ENCODE results near the gene CCP110. TPM values are rescaled to one million over a fixed set of nuclear protein-coding genes. Genes with fewer than 3 reads are reported as not detected.

Gene CCP110, protein sequence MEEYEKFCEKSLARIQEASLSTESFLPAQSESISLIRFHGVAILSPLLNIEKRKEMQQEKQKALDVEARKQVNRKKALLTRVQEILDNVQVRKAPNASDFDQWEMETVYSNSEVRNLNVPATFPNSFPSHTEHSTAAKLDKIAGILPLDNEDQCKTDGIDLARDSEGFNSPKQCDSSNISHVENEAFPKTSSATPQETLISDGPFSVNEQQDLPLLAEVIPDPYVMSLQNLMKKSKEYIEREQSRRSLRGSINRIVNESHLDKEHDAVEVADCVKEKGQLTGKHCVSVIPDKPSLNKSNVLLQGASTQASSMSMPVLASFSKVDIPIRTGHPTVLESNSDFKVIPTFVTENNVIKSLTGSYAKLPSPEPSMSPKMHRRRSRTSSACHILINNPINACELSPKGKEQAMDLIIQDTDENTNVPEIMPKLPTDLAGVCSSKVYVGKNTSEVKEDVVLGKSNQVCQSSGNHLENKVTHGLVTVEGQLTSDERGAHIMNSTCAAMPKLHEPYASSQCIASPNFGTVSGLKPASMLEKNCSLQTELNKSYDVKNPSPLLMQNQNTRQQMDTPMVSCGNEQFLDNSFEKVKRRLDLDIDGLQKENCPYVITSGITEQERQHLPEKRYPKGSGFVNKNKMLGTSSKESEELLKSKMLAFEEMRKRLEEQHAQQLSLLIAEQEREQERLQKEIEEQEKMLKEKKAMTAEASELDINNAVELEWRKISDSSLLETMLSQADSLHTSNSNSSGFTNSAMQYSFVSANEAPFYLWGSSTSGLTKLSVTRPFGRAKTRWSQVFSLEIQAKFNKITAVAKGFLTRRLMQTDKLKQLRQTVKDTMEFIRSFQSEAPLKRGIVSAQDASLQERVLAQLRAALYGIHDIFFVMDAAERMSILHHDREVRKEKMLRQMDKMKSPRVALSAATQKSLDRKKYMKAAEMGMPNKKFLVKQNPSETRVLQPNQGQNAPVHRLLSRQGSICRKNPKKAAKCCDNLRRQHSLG
- total RNA-seq = 8.0 and 10.0 TPM in 2 replicates
- 3.9 TPM for polyA plus RNA-seq (2012)

DNA sequence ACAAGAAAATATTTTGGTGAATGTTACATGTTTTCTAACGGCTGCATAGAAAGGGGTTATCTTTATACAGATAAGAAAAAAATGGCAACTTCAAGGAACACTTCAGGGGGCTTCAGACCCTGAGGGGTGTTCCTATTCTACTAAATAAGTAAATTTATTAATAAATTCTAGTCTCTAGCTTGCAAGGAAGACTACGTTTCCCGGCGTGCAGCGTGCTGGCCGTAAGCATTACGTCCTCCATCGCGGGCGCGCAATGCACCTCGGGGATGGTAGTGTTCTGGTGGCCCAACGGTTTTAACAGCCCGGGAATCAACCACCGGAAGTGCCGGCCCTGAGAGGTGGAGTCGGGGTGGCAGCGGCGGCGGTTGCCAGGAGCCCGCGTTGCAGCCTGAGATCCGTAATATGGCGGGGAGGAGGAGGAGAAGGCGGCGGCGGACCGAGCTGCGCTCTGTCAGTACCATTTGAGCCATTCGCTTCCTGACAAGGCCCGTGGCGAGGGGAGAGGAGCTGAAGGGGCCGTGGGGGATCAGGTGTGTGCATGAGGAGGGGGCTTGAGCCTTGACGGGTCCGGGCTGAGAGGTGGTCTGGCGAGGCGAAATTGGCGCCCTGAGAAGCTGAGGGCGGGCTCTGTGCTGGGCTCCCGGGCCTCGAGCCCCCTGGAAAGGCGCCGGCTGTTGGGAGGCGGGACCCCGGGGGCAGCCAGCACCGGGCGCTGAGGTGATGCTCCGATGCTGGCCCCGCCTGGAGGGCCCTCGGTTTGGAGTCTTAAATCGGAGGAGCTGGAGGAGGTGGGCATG is at the start of gene CCP110:
TSS of gene CCP110 (plus strand) at position 384 of the 797 bp plus-strand sequence. CDS start 3,940 bp downstream, outside the sequence.
- peak; percentile 97 for DNase-seq (ENCODE audit: low read depth)

DNA sequence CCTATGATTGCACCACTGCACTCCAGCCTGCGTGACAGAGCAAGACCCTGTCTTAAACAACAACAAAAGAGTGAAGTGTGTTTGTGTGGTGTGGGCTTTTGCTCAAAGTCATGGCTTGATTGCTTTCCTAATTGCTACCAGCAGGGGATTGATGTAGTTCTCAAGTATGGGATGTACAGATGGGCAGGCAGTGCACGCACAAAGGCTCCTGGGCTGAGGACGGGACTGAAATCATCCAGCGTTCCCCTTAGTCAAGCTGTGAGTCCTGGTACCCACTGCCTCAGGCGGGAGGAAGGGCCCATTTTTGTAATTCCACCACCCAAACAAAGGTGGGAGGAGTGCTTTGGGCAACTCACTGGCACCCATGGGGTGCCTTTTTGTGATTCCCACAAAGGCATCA is 49.1 kb upstream of the CCP110 start:
- no peak for DNase-seq (ENCODE audit: low read depth)

DNA sequence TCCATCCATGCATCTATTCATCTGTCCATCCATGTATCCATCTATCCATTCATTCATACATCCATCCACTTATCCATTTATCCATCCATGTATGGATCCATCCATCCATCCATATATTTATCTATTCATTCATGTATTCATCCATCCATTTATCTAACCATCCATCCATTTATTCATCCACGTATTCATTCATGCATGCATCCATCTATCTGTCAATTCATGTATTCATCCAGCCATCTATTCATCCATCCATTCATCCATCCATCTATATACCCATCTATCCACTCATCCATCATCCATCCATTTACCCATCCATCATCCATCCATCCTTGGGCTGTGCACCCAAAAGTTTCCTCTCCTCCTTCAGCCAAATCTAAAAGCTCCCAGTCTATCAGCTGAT is 45.2 kb upstream of the CCP110 start:
- no peak for DNase-seq (ENCODE audit: low read depth)

DNA sequence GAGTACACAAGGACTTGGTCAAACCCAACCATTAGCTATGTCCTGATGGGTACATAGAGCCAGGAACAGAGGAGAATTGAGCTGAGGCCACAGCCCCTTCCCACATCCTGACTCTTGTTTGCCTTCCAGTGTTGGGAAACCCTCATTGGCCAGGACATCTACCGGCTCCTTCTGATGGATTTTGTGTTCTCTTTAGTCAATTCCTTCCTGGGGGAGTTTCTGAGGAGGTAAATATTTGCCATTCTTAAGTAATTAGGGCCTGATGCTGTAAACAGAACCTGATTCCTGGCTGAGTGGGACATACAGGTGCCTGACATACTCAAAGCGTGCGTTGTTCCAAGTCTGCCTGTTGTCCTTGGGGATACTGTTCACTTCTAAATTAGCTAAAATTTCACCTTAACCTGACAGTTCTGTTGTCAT is 44.4 kb upstream of the CCP110 start:
- DNase-seq (ENCODE audit: low read depth) = no peak

DNA sequence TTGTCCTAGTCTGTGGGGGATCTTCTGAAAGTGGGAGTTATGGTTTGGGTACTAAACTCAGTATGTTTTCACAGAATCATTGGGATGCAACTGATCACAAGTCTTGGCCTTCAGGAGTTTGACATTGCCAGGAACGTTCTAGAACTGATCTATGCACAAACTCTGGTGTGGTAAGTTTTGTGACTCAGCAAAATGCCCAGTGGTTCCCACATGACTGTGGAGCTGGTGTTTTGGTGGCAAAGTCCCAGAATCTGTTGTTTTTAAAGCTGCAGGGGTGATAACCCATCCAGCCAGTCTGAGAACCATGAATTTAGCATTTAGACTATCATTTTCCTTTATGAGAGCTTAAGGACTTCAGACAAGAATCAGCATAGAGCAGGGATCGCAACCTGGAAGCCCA is 42.4 kb upstream of the CCP110 start:
- DNase-seq (ENCODE audit: low read depth) = peak; percentile 17

DNA sequence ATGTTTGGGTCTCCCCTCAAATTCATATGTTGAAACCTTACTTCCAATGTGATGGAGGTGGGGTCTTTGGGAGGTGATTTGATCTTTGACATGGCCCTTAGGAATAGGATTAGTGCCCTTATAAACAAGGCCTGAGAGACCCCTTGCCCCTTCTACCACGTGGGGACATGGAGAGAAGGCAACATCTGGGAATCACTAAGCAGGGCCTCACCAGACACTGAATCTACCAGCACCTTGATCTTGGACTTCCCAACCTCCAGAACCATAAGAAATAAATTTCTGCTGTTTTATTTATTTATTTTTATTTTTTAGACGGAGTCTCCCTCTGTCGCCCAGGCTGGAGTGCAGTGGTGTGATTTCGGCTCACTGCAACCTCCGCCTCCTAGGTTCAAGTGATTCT is 42.0 kb upstream of the CCP110 start:
- DNase-seq (ENCODE audit: low read depth) = no peak

DNA sequence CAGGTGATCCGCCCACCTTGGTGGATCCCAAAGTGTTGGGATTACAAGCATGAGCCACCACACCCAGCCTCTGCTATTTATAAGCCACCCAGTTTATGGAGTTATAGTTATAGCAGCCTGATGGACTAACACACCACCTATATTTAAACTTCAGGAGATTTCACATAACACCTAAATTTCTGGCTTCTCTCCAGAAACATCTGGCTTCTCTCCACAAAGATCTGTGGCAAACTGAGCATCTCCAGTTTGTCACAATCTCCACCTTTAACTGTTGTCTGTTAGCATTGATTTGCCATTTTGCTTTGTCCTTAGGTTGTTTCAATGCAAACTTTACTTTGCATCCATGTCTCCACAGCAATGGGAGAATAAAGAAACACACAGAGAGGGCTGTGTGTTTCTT is 41.5 kb upstream of the CCP110 start:
- DNase-seq (ENCODE audit: low read depth) = no peak

DNA sequence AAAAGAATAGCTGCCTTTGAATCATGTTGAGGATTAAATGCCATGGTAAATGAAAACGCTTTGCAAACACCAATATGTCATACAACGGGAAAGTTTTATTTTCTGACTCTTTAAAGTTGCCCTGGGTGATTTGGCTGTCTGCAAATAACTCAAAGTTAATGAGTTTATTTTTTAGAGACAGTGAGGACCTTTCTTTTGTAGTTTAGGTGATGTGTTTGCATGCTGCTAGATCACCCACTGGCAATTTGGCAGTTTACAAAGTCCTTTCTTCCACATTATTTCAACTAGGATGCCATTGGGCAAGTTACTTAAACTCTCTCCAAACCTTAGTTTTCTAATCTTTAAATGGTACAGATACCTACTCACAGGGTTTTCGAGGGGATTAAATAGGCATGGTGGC is 39.6 kb upstream of the CCP110 start:
- DNase-seq (ENCODE audit: low read depth) = no peak

DNA sequence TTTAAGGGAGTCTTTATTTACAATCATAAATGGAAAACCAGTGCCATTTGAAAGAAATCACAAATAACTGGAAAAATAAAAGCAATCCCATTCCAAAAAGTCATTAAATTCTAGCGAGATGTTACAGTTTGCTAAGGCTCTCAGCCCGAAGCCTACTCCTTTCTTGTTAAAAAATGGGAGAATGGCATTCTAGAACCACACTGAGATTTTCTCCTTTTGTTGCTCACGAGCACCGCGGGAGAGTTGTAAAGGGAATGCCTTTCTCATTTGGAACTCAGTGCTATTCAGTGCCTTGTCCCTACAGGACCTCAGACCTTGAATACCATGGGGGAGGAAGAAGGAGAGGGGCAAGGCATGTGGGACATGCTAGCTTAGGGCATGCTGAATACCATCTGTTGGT is 38.1 kb upstream of the CCP110 start:
- DNase-seq (ENCODE audit: low read depth) = no peak

DNA sequence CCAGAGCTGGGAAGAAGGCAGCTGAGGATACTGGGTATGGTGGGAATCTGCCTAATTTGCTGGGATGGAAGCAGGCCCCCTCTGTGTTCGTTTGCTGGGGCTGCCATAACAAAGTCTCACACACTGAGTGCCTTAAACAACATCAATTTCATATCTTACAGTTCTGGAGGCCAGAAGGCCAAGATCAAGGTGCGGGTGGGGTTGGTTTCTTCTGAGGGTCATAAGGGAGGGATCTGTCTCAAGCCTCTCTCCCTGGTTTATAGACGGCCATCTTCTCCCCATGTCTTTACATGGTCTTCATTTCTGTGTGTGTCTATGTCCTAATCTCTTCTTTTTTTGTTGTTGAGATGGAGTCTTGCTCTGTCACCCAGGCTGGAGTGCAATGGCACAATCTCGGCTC is 37.7 kb upstream of the CCP110 start:
- DNase-seq (ENCODE audit: low read depth) = no peak

DNA sequence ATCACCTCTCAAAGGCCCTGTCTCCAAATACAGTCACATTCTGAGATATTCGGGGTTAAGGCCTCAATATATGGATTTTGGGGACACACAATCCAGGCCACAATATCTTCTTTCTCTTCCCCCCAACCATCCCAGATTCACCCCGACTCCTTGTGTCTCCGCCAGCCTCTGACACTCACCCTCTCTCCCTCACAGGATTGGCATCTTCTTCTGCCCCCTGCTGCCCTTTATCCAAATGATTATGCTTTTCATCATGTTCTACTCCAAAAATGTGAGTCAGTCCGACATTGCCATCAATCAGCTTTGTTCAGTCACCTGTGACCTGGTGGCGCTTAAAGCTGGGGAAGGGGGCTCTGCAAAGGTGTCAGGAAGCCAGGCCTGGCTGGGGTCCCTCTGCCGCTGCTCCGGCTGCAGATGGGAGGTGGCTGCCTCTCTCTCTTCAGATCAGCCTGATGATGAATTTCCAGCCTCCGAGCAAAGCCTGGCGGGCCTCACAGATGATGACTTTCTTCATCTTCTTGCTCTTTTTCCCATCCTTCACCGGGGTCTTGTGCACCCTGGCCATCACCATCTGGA is 36.9 kb upstream of the CCP110 start:
- DNase-seq (ENCODE audit: low read depth) = no peak

DNA sequence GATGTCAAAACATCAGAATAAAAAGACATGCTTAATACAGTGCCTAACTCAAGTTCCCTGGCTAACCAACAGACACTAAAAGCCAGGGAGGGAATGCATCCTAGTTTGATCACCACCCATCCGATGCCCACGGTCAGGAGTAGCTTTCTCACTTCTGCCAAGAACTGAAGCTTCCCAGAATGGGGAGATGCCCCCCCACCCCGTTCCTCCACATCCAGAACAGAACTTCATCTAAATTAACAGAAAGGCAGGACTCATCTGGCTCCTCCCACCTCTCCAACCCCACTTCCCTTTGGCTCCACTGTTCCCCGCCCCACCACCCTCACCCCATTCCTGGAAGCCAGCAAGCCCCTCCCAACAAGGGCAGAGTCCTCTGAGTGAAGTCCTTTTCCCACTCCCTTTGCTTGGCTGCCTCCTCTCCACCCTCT is 35.5 kb upstream of the CCP110 start:
- DNase-seq (ENCODE audit: low read depth) = no peak

DNA sequence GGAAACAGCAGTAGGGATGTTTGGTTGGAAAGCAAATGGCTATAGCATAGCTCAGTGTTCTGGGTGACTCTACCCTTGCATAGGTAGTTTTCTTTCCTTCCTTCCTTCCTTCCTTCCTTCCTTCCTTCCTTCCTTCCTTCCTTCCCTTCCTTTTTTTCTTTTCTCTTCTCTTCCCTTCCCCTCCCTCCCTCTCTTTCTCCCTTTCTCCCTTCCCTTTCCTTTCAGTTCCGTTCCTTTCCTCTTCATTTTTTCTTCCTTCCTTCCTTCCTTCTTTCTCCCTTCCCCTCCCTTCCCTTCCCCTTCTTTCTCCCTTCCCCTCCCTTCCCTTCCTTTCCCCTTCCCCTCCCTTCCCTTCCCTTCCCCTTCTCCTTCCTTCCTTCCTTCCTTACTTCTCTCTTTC is 33.1 kb upstream of the CCP110 start:
- DNase-seq (ENCODE audit: low read depth) = no peak

DNA sequence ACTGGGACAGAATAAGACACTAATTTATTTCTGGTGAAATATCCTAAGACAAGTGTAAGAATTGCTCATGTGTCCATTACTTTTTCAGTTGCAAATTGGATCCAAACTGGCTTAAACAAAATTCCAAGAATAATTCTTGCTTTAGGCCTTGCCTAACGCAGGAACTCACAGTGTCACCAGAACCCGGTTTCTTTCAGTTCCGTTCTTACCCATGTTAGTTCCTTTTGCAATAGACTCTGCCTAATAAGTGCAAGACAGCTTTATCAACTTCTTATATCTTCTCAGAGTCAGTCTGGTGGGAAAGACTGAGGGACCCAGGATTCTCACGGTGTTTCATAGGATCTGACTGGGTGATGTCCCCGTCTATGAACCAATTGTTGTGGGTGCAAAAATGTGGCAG is 26.6 kb upstream of the CCP110 start:
- no peak for DNase-seq (ENCODE audit: low read depth)

DNA sequence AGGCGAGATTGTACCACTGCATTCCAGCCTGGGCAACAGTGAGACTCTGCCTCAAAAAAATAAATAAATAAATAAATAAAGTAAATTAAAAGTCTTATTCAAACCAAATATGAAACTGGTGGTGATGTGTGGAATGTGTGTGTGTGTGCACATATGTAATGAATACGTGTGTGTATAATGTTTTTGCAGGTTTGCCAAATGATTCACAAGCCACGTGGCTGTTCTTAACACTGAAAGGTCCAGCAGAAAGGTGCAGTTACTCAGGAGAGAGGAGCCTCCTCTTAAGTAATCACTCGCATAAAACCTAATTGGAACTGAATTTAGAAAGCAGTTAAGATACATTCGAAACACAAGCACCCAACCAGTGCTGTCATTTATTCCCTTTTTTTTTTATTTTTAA is 24.7 kb upstream of the CCP110 start:
- no peak for DNase-seq (ENCODE audit: low read depth)

DNA sequence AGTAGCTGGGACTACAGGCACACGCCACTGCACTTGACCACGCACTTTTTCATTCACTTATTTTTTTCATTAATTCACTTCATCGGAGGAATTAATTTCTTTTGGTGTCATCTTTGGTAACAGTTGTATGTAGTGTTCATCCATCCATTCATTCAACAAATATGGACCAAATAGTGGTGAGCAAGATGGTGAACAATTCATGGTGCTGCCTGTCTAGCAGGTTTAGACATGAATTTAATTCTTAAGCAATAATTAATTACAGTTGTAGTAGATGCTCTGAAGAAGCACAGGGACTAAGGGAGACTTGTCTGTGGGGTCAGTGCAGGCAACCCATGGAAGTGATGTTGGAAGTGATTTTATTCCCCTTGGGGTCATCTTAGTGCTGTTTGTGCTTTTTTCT is 24.3 kb upstream of the CCP110 start:
- DNase-seq (ENCODE audit: low read depth) = no peak

DNA sequence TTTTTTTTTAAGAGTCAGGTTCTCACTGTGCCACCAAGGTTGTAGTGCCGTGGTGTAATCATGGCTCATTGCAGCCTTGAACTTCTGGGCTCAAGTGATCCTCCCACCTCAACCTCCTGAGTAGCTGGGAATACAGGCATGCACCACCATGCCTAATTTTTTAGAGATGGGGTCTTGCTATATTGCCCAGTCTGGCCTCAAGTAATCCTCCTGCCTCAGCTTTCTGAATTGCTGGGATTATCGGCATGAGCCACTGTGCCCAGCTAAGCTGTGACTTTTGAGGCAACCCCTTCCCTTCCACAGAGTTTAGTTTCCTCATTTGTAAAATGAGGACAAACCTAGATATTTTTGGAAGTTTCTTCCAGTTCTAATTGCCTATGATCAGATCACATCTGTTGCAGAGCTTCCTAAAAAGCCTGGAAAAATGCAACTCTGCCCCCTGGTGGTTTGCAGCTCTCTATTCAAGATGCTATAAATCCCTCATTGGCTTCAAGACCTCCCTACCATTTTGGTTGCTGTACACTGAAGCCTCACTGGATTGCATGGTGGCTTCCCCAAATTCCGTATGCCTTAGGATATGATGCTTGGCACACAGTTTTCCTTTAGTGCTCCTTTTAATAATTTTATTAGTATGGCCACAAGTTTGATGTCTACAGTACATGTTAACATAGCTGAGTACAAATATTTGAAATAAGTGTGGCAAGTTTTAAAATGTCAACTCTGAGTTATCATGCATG is 21.2 kb upstream of the CCP110 start:
- peak; percentile 69 for DNase-seq (ENCODE audit: low read depth)

DNA sequence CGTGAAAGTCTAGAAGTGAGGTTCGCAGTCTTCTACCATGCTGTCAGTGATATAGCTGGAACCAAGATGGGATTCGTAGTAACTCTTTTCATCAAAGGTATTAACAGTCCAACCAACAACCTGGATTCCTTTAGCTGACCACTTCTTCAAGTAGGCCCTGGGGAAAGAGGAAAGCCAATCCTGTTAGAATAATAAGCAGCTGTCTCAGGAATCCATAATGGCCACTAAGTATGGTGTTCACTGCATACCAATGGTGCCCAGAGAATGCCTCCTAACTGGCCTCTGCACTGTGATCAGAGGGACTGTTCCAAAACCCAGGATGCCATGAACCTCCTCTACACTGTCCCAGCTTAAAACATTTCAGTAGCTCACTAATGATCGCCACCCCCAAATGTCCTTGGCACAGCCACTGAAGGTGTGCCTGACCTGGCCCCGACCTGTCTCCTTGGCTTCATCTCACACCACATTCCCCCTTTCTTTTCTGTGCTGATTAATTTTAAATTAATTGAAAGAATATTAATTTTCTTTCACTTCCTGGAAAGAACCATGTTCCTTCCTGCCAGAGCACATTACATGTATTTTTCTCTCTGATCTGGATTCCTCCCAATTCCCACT is 20.2 kb upstream of the CCP110 start:
- DNase-seq (ENCODE audit: low read depth) = peak; percentile 85

DNA sequence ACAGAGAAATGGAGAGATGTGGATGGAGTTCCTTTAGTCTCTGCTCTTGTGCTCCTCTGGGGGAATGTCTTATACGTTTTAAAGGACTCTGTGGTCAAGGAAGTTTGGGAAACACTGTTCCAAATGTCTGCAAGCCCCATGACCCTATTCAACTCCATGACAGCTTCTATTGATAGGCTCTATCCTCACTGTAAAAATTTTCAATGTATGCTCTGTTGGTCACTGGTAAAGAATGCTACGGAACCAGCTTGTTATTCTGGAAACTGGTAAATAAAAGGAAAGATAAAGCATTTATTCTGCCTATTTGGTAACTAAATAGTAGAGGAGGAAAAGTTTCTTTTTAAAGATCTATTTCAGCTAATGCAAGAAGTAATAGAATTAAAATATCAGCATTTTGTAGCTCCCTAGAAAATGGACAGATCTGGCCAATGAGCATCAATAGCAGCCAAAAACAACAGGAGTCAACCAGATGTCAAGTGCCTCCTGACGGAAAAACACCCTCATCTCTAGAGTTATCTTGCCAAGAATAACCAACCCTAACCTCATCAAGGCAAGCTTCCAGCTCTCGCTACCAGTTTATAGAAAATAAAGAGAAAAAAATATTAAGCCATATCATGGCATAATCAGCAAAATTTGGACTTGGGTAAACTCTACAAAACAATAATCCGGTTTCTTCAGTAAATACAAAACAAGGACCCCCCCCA is 18.0 kb upstream of the CCP110 start:
- DNase-seq (ENCODE audit: low read depth) = peak; percentile 53

Data from myocyte (in vitro differentiated cells).